Ishikawa (cell line): ENCODE data around the gene DPYSL5.

Experiments used
- CEBPB ChIP-seq: IDR thresholded peaks from 2 replicates; pipeline ENCODE4 v1.6.1; 2012
- CREB1 ChIP-seq: IDR thresholded peaks from 2 replicates; pipeline ENCODE4 v1.6.1; 2012; ENCODE audit warnings: low read depth
- EGR1 ChIP-seq: IDR thresholded peaks from 2 replicates; pipeline ENCODE4 v1.6.1; 2012
- EP300 ChIP-seq: IDR thresholded peaks from 2 replicates; pipeline ENCODE4 v1.6.1; 2012; ENCODE audit warnings: borderline replicate concordance
- FOXM1 ChIP-seq: IDR thresholded peaks from 2 replicates; pipeline ENCODE4 v1.6.1; 2012; ENCODE audit warnings: low read depth, borderline replicate concordance
- MAX ChIP-seq: IDR thresholded peaks from 2 replicates; pipeline ENCODE4 v1.6.1; 2012
- NFIC ChIP-seq: IDR thresholded peaks from 2 replicates; pipeline ENCODE4 v1.6.1; 2012
- RAD21 ChIP-seq: IDR thresholded peaks from 2 replicates; pipeline ENCODE4 v1.6.1; 2012; ENCODE audit warnings: low read depth
- REST ChIP-seq: IDR thresholded peaks from 2 replicates; pipeline ENCODE4 v1.6.1; 2012; ENCODE audit warnings: low read depth, mild to moderate bottlenecking
- TAF1 ChIP-seq: IDR thresholded peaks from 2 replicates; pipeline ENCODE4 v1.6.1; 2012; ENCODE audit warnings: low read depth, mild to moderate bottlenecking
- TCF12 ChIP-seq: IDR thresholded peaks from 2 replicates; pipeline ENCODE4 v1.6.1; 2012; ENCODE audit warnings: low read depth
- TEAD4 ChIP-seq: IDR thresholded peaks from 2 replicates; pipeline ENCODE4 v1.6.1; 2012
- USF1 ChIP-seq: IDR thresholded peaks from 2 replicates; pipeline ENCODE4 v1.6.1; 2012
- YY1 ChIP-seq: IDR thresholded peaks from 2 replicates; pipeline ENCODE4 v1.6.1; 2012; ENCODE audit warnings: low read depth
- ZBTB7A ChIP-seq: IDR thresholded peaks from 2 replicates; pipeline ENCODE4 v1.6.1; 2012; ENCODE audit warnings: low read depth

The DPYSL5 gene

GRCh38 chr2:26997394-26997793 is 149.5 kb downstream of the DPYSL5 start:
- TF ChIP-seq USF1 (no peak), YY1 (no peak), FOXM1 (no peak), TAF1 (no peak), ZBTB7A (no peak), TEAD4 (no peak), CEBPB (no peak), MAX (no peak), EGR1 (no peak), NFIC (no peak), EP300 (no peak), TCF12 (no peak), CREB1 (no peak), RAD21 (no peak), REST (no peak)

GRCh38 chr2:26998323-26998722 is 150.4 kb downstream of the DPYSL5 start:
- TF ChIP-seq ZBTB7A, result no peak
